Fibroblast of mammary gland (primary cell): ENCODE results near the gene ADIPOR1.
A peak's percentile ranks its signal among the peaks of the same experiment; 100 is the strongest.

Experiments used
- DNase-seq: peaks from one replicate; pipeline ENCODE4 v3.0.0-alpha.2; 2010; ENCODE audit warnings: low read depth
- H3K4me3 ChIP-seq: 2 replicates; pipeline ENCODE4 v1.5.1; 2011; ENCODE audit warnings: low read depth, mild to moderate bottlenecking, low read length, moderate library complexity; ENCODE audit not compliant: control insufficient read depth
- CTCF ChIP-seq: conservative IDR thresholded peaks from 2 replicates; pipeline ENCODE4 v1.5.1; 2011; ENCODE audit warnings: low read depth, low read length, inconsistent platforms; ENCODE audit not compliant: control insufficient read depth, insufficient read depth

The ADIPOR1 gene

DNA sequence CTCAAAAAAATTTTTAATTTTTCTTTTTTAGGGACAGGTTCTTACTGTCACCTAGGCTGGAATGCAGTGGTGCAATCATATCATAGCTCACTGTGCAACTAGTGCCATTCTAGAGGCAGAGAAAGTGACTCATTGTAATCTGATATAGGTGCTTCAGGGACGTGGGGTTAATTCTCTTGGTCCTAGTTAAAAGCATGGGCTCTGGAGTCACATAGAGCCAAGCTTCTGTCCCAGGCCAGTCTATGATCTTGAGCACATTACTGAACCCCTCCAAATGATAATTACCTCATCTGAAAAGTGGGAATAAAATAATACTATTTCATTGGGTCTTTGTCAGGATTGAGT, 1.1 kb upstream of the ADIPOR1 start:
- peak; percentile 62 for DNase-seq
- H3K4me3 ChIP-seq, result no peak overlapping the region
- TF ChIP-seq CTCF, result no peak

GRCh38 chr1:202958544-202959275, 598 bp upstream of the ADIPOR1 start:
- no peak for TF ChIP-seq CTCF
- no peak for DNase-seq

GRCh38 chr1:202956969-202957368, 1.1 kb downstream of the ADIPOR1 start:
- H3K4me3 ChIP-seq, result peak overlapping the region; percentile 77
- no peak for DNase-seq
- TF ChIP-seq CTCF, result no peak

More at GRCh38 chr1:202958544-202959275, 598 bp upstream of the ADIPOR1 start:
- peak overlapping the region; percentile 69 for H3K4me3 ChIP-seq

DNA sequence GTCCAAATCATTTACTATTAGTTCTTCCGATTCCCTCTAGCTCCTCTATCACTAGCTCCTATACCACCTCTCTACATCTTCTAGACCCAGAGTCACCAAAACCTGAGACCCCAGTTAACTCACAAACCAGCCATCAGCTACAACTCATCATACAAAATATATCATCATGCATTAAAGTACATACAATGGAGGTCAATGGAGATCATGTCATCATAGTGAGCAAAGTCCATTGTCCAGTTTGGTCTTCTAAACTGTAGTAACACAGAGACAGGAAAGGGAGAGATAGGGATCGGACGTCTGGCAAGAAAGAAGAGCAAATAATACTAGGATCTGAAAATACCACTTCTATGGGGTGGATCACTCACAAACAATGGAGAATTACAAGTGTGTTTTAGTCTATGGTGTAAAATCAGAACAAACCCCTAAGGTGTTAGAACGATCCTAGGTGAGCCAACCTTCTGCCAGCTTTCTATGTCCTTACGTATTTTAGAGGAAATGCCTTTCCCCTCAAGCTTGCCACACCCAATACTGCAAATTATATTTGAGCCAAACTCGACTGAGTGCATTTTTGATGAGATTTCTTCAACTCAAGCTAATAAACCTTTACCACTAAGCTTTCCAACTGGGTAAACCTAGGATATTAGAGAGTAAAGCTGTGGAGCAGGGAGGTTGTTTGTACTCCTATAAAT, 3.9 kb downstream of the ADIPOR1 start:
- no peak for DNase-seq
- H3K4me3 ChIP-seq, result no peak overlapping the region
- no peak for TF ChIP-seq CTCF

GRCh38 chr1:202953392-202953791, 4.7 kb downstream of the ADIPOR1 start:
- H3K4me3 ChIP-seq, result no peak overlapping the region
- no peak for TF ChIP-seq CTCF
- DNase-seq, result no peak

GRCh38 chr1:202952818-202953217, 5.3 kb downstream of the ADIPOR1 start:
- H3K4me3 ChIP-seq, result no peak overlapping the region
- DNase-seq, result peak; percentile 85
- no peak for TF ChIP-seq CTCF
